Measurements from ENCODE around the gene ACTG2. TPM values are rescaled to one million over a fixed set of nuclear protein-coding genes. Genes with fewer than 3 reads are reported as not detected.

Gene ACTG2
- total RNA-seq, 1 experiment from 2014 or later, result 0.23 TPM

DNA sequence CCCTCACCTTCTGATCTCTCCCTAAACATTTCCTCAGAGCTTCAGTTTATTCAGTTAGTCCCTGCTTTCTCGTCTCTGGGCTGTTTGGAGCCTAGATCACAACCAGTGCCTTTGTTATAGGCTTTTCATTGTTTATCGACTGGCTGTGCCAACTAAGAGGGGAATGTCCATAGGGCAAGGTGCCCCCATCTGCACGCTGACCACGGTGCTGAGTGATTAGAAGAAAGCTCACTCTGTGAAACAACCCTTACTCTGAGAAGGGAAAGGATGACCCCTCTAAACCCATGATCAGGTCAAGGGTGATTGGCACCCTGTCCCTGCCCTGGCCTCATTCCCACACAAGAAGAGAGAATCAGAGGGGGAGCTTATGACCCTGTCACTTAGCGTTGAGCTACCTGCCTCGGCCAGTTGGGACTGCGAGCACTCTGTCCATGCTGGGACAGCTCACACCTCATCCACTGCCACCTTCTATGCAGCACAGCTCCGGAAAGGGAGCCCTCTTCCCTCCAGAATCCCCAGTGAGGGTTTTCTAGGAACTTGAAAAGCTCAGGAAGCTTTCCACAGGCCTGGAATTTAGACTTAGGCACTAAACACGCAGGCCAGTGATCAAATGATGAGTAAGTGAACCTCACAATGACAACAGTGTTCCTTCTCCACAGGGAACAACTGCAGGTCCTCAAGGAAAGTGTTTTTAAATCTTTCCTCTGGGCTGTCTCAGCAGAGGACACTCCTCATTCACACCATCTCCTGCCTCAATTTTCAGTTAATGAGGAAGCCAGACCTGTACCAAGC lies 2.3 kb upstream of the ACTG2 start:
- TF ChIP-seq, protein P1, sequence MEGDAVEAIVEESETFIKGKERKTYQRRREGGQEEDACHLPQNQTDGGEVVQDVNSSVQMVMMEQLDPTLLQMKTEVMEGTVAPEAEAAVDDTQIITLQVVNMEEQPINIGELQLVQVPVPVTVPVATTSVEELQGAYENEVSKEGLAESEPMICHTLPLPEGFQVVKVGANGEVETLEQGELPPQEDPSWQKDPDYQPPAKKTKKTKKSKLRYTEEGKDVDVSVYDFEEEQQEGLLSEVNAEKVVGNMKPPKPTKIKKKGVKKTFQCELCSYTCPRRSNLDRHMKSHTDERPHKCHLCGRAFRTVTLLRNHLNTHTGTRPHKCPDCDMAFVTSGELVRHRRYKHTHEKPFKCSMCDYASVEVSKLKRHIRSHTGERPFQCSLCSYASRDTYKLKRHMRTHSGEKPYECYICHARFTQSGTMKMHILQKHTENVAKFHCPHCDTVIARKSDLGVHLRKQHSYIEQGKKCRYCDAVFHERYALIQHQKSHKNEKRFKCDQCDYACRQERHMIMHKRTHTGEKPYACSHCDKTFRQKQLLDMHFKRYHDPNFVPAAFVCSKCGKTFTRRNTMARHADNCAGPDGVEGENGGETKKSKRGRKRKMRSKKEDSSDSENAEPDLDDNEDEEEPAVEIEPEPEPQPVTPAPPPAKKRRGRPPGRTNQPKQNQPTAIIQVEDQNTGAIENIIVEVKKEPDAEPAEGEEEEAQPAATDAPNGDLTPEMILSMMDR (IDR thresholded peaks at IDR 0.05), result no peak
- TF ChIP-seq REST (IDR thresholded peaks at IDR 0.05; ENCODE audit: insufficient read depth in 1 of 2, low read depth in 2 of 2, low read length in 1 of 2), result peak in 1 of 2 experiments; percentile 46; a peak in 1 of 4 replicates
- ATAC-seq (peak; percentile 64), DNase-seq (ENCODE audit: low read depth, low spot score) (no peak)
- Histone ChIP-seq H3K9me3 (ENCODE audit: control insufficient read depth, insufficient read depth, low read depth, low read length) (no peaks in the 10 kb centered on the region), H3K27me3 (ENCODE audit: control insufficient read depth, insufficient read depth, low read length) (no peaks in the 10 kb centered on the region), H3K36me3 (ENCODE audit: control insufficient read depth, insufficient read depth, low read length) (no peaks in the 10 kb centered on the region), H3K27ac (ENCODE audit: low read length) (no peak overlapping the region), H3K4me1 (ENCODE audit: control insufficient read depth, insufficient read depth, low read length) (no peaks in the 10 kb centered on the region; the same call in 1 of the 2 replicates), H3K4me3 (ENCODE audit: low read depth in 2 of 2, low read length in 2 of 2) (no peak overlapping the region)
- ChIA-PET CTCF (no interaction called here), POLR2A (no interaction called here)
- no TSS peak for BruUV-seq (replicated peaks)
- in situ Hi-C loops (cut with HindIII; ENCODE audit: low pct_unique_long_range_greater_than_20kb, low sequenced_read_pairs), result no loop called here
- intact Hi-C loops (cut with micrococcal nuclease; ENCODE audit: unreplicated experiment), result no loop called here

DNA sequence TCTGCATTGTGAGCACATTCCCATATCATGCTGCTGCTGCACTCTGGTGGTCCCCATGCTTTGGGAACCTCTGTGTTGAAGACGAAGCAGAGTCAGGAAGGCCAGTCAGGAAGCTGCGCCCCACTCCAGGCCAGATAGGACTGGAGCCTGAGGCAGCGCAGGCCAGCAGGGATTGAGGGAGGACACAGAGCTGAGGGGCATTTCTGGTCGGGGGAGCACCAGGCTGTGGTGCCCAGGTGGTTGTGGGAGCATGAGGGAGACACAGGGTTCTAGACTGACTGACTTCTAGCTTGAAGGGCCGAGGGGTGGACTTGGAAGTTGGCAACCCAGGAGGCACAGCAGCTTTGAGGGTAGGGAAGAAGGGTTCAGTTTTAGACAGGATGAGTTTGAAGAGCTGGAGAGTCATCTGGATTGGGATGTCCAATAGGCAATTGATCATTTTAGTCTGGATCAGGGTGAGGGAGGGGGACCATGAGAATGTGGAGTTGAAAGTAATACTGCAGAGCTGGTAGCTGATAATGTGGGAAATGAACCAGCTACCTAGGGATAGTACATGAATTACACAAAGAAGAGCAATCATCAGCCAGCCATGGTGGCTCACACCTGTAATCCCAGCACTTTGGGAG lies 1.4 kb upstream of the ACTG2 start:
- BruUV-seq (replicated peaks), result no TSS peak
- POLR2A ChIA-PET, result no interaction called here

More for the DNA sequence above, 1.4 kb upstream of the ACTG2 start:
- no peaks in the 10 kb centered on the region for H3K9me3 ChIP-seq (ENCODE audit: control insufficient read depth, insufficient read depth, low read depth, low read length)
- no peak overlapping the region for H3K4me3 ChIP-seq (ENCODE audit: low read depth in 2 of 2, low read length in 2 of 2)
- DNase-seq (ENCODE audit: low read depth, low spot score) (no peak), ATAC-seq (no peak)
- TF ChIP-seq, protein P1 (IDR thresholded peaks at IDR 0.05), result no peak
- TF ChIP-seq REST (IDR thresholded peaks at IDR 0.05; ENCODE audit: insufficient read depth in 1 of 2, low read depth in 2 of 2, low read length in 1 of 2), result no peak
- no peak for TF ChIP-seq POLR2AphosphoS5 (IDR thresholded peaks at IDR 0.05; ENCODE audit: low read depth, low read length)
- no peak for TF ChIP-seq TCF7L2 (IDR thresholded peaks at IDR 0.05; ENCODE audit: low read depth, low read length)
- no peak for TF ChIP-seq SIN3A (IDR thresholded peaks at IDR 0.05; ENCODE audit: borderline replicate concordance, insufficient read depth, low read depth, low read length)
- in situ Hi-C loops (cut with HindIII; ENCODE audit: low pct_unique_long_range_greater_than_20kb, low sequenced_read_pairs), result no loop called here
- H3K27ac ChIP-seq (ENCODE audit: low read length), result no peak overlapping the region
- H3K4me1 ChIP-seq (ENCODE audit: control insufficient read depth, insufficient read depth, low read length), result no peaks in the 10 kb centered on the region; the same call in 1 of the 2 replicates
- intact Hi-C loops (cut with micrococcal nuclease; ENCODE audit: unreplicated experiment), result no loop called here
- H3K27me3 ChIP-seq (ENCODE audit: control insufficient read depth, insufficient read depth, low read length), result no peaks in the 10 kb centered on the region
- no peaks in the 10 kb centered on the region for H3K36me3 ChIP-seq (ENCODE audit: control insufficient read depth, insufficient read depth, low read length)
- CTCF ChIA-PET, result no interaction called here

All from Panc1 (cell line).